WERI-Rb-1 (cell line): ENCODE data around the gene MON1B.

Experiments used
- DNase-seq: peaks from one replicate; pipeline ENCODE4 v3.0.0-alpha.2; 2020
- H3K27ac ChIP-seq: fragments of 250-450 bp; sonication (Bioruptor Pico); 2 replicates; pipeline ENCODE4 v1.5.1; 2020; ENCODE audit warnings: mild to moderate bottlenecking, moderate library complexity
- H3K27me3 ChIP-seq: fragments of 250-450 bp; sonication (Bioruptor Pico); 2 replicates; pipeline ENCODE4 v1.5.1; 2021; ENCODE audit warnings: mild to moderate bottlenecking, low read depth, moderate library complexity; ENCODE audit not compliant: insufficient read depth, severe bottlenecking
- H3K36me3 ChIP-seq: fragments of 250-450 bp; sonication (Bioruptor Pico); 2 replicates; pipeline ENCODE4 v1.5.1; 2020; ENCODE audit warnings: mild to moderate bottlenecking, moderate library complexity
- H3K4me3 ChIP-seq: 2 replicates; pipeline ENCODE4 v1.5.1; 2011; ENCODE audit warnings: low read depth, mild to moderate bottlenecking, control low read depth, low read length
- H3K9me3 ChIP-seq: fragments of 250-450 bp; sonication (Bioruptor Pico); 2 replicates; pipeline ENCODE4 v1.5.1; 2021; ENCODE audit warnings: mild to moderate bottlenecking, moderate library complexity; ENCODE audit not compliant: severe bottlenecking
- TF ChIP-seq, protein P1 (sequence below): IDR thresholded peaks from 2 replicates; pipeline ENCODE4 v1.5.1; 2011; ENCODE audit warnings: low read depth, mild to moderate bottlenecking, control low read depth, inconsistent platforms, low read length

The MON1B gene

GRCh38 chr16:77190478-77191258 is at the start of gene MON1B:
MON1B (plus strand) TSS chr16:77191190; CDS start chr16:77191486, 296 bp downstream.
- Histone ChIP-seq H3K27ac (peak within 1 kb of the TSS; percentile 92), H3K9me3 (no peaks in the 10 kb centered on the region), H3K27me3 (no peaks in the 10 kb centered on the region), H3K4me3 (peak within 1 kb of the TSS; percentile 96), H3K36me3 (peaks cover 25% of the 10 kb centered on the region)
- DNase-seq, result peak; percentile 97
- TF ChIP-seq, protein P1, sequence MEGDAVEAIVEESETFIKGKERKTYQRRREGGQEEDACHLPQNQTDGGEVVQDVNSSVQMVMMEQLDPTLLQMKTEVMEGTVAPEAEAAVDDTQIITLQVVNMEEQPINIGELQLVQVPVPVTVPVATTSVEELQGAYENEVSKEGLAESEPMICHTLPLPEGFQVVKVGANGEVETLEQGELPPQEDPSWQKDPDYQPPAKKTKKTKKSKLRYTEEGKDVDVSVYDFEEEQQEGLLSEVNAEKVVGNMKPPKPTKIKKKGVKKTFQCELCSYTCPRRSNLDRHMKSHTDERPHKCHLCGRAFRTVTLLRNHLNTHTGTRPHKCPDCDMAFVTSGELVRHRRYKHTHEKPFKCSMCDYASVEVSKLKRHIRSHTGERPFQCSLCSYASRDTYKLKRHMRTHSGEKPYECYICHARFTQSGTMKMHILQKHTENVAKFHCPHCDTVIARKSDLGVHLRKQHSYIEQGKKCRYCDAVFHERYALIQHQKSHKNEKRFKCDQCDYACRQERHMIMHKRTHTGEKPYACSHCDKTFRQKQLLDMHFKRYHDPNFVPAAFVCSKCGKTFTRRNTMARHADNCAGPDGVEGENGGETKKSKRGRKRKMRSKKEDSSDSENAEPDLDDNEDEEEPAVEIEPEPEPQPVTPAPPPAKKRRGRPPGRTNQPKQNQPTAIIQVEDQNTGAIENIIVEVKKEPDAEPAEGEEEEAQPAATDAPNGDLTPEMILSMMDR, result 0 out of 2 replicates have a peak, but pooled peaks have one; percentile 6

DNA sequence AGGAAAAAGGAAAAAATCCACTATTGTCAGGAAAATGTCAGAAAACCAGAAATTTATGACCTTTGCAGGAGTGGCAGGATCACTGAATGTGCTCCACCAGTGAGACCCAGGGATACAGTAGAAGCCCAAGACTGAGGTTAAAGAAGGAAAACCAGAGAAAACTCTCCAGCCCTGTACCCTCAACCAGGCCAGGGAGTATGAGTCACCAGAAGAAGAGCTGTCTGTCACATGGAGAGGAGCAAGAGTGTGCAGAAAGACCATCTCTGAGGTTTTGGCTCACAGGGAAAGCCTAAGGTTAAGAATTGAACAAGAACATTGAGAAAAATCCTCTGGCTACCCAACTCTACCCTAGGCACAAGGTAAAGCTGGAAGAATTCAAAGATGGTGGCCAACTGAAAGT is 47.6 kb upstream of the MON1B start:
- no peaks in the 10 kb centered on the region for H3K27me3 ChIP-seq
- DNase-seq, result no peak
- peaks cover 3% of the 10 kb centered on the region for H3K9me3 ChIP-seq
- no peaks in the 10 kb centered on the region for H3K36me3 ChIP-seq
- H3K27ac ChIP-seq, result no peak overlapping the region
- no peak overlapping the region for H3K4me3 ChIP-seq
- TF ChIP-seq, protein P1, result no peak

DNA sequence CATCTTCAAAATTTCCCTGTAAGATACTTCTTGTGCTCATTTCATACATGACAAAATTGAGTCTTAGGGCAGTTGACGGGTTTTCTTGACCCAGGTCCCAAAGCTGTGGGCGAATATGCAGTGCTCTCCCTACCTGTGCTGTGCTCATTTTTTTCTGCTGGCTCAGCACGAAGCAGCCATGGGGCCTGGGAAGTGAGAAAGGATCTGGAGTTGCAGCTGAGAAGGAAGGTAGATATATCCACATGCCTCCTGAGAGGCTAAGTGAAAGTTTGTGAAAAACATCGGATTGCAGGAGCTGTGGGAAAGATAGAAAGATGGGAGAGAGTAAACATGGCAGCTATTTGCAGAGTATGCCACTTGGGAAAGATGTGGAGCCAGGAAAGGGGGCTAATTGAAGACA is 42.9 kb upstream of the MON1B start:
- Histone ChIP-seq H3K4me3 (no peak overlapping the region), H3K36me3 (no peaks in the 10 kb centered on the region), H3K9me3 (peaks cover 3% of the 10 kb centered on the region), H3K27ac (no peak overlapping the region), H3K27me3 (no peaks in the 10 kb centered on the region)
- no peak for DNase-seq
- TF ChIP-seq, protein P1, result no peak

GRCh38 chr16:77157346-77158058 is 33.5 kb upstream of the MON1B start:
- H3K9me3 ChIP-seq, result no peaks in the 10 kb centered on the region
- no peak for DNase-seq
- TF ChIP-seq, protein P1, result no peak
- H3K27ac ChIP-seq, result no peak overlapping the region
- no peaks in the 10 kb centered on the region for H3K27me3 ChIP-seq
- no peak overlapping the region for H3K4me3 ChIP-seq
- H3K36me3 ChIP-seq, result no peaks in the 10 kb centered on the region

DNA sequence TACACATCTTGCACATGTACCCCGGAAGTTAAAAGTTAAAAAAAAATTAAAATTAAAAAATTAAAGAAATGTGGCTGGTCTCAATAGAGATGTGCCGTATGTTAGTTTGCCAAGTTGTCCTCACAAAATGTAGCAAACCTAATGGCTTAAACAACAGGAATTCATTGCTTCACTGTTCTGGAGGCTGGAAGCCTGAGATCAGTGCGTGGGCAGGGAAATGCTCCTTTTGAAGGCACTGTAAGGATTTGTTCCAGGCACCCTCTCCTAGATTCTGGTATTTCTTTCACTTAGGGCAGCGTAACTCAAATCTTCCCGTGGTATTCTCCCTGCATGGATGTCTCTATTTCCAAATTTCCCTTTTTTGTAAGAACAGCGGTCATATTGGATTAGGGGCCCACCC is 32.7 kb upstream of the MON1B start:
- H3K27me3 ChIP-seq, result no peaks in the 10 kb centered on the region
- no peaks in the 10 kb centered on the region for H3K36me3 ChIP-seq
- no peak for DNase-seq
- TF ChIP-seq, protein P1, result no peak
- H3K4me3 ChIP-seq, result no peak overlapping the region
- H3K9me3 ChIP-seq, result no peaks in the 10 kb centered on the region
- H3K27ac ChIP-seq, result no peak overlapping the region
